B cell (primary cell): ENCODE results near the gene SELENOS. TPM values are rescaled to one million over a fixed set of nuclear protein-coding genes. Genes with fewer than 3 reads are reported as not detected.

Experiments
- ATAC-seq: fragments of 200-7000 bp; cut with Tn5 transposase; one replicate; pipeline ENCODE4 v1.10.0; 2021; ENCODE audit warnings: low read depth, mild to moderate bottlenecking, moderate number of reproducible peaks, moderate library complexity
- CTCF ChIA-PET: fragments of 350-600 bp; sonication (Branson Sonifier 250); formaldehyde crosslinking; loops from one replicate; lab custom pipeline; 2021; ENCODE audit warnings: antibody characterized with exemption, inconsistent platforms; lab: Charles Lee
- POLR2A ChIA-PET: fragments of 350-600 bp; sonication (Branson Sonifier 250); formaldehyde crosslinking; loops from one replicate; lab custom pipeline; 2021; ENCODE audit warnings: antibody characterized with exemption; lab: Charles Lee
- DNase-seq: peaks from one replicate; pipeline ENCODE4 v3.0.0; 2013
- H2AFZ ChIP-seq: 2 replicates; pipeline ENCODE4 v1.6.1; 2012; ENCODE audit warnings: mild to moderate bottlenecking, low read depth, low read length; ENCODE audit not compliant: insufficient read depth, poor library complexity, severe bottlenecking
- H3K27ac ChIP-seq, 2 donors: 1 replicate in 1 of 2; 2 replicates in 1 of 2; pipeline ENCODE4 v1.5.1; 2012 to 2013; ENCODE audit warnings: low read length in 2 of 2, mild to moderate bottlenecking in 2 of 2, moderate library complexity in 1 of 2
- H3K27me3 ChIP-seq, 4 experiments: fragments of 200-600 bp in 1 of 4; sonication (generic) in 1 of 4; replicated peaks in 1 of 4; 1 replicate in 2 of 4; 2 replicates in 2 of 4; pipeline versions ENCODE4 v1.6.1 to v1.7.0; 2013 to 2016; ENCODE audit warnings: low read length in 3 of 4, mild to moderate bottlenecking in 2 of 4, mixed read lengths in 1 of 4, moderate library complexity in 1 of 4; ENCODE audit not compliant: insufficient read depth in 4 of 4, control insufficient read depth in 3 of 4; ENCODE audit errors: control extremely low read depth in 1 of 4
- H3K36me3 ChIP-seq, 2 experiments: replicated peaks in 1 of 2; 1 replicate in 1 of 2; 2 replicates in 1 of 2; pipeline versions ENCODE4 v1.6.1 to v1.7.1; 2013; ENCODE audit warnings: low read length in 1 of 2; ENCODE audit not compliant: insufficient read depth in 2 of 2, control insufficient read depth in 1 of 2; ENCODE audit errors: control extremely low read depth in 1 of 2, extremely low read depth in 1 of 2
- H3K4me1 ChIP-seq, 2 donors: fragments of 200-600 bp in 1 of 2; sonication (generic) in 1 of 2; 1 replicate in 1 of 2; 2 replicates in 1 of 2; pipeline versions ENCODE4 v1.5.1 to v1.6.1; 2013 to 2017; ENCODE audit warnings: low read length in 2 of 2; ENCODE audit not compliant: control insufficient read depth in 2 of 2, insufficient read depth in 2 of 2
- H3K4me2 ChIP-seq: replicated peaks from 2 replicates; pipeline ENCODE3; 2012; ENCODE audit warnings: mild to moderate bottlenecking, low read depth, low read length; ENCODE audit not compliant: poor library complexity, severe bottlenecking
- H3K4me3 ChIP-seq, 5 experiments: fragments of 200-600 bp in 1 of 5; sonication (generic) in 1 of 5; 1 replicate in 3 of 5; 2 replicates in 2 of 5; pipeline versions ENCODE4 v1.5.1 to v1.7.0; 2011 to 2016; ENCODE audit warnings: low read length in 4 of 5, mild to moderate bottlenecking in 4 of 5, low read depth in 2 of 5, control low read depth in 1 of 5, moderate library complexity in 1 of 5; ENCODE audit not compliant: insufficient read depth in 1 of 5; ENCODE audit errors: control extremely low read depth in 1 of 5, extremely low read depth in 1 of 5
- H3K79me2 ChIP-seq: fragments of 200-600 bp; sonication (generic); one replicate; pipeline ENCODE4 v1.6.0; 2016; ENCODE audit warnings: low read length; ENCODE audit not compliant: control insufficient read depth, insufficient read depth
- H3K9ac ChIP-seq: fragments of 200-600 bp; sonication (generic); 2 replicates; pipeline ENCODE4 v1.6.1; 2017; ENCODE audit warnings: mild to moderate bottlenecking, low read length, moderate library complexity
- H3K9me3 ChIP-seq, 3 donors: one replicate each; pipeline versions ENCODE4 v1.6.1 to v1.7.1; 2013; ENCODE audit warnings: low read length in 2 of 3; ENCODE audit not compliant: control insufficient read depth in 2 of 3, insufficient read depth in 1 of 3; ENCODE audit errors: control extremely low read depth in 1 of 3
- H4K20me1 ChIP-seq: 2 replicates; pipeline ENCODE4 v1.6.0; 2012; ENCODE audit warnings: mild to moderate bottlenecking, low read length; ENCODE audit not compliant: insufficient read depth, control insufficient read depth, poor library complexity, severe bottlenecking
- H3K27ac Mint-ChIP-seq: one replicate; pipeline ENCODE4 v1.8.0; 2021; ENCODE audit warnings: mixed read lengths
- H3K27me3 Mint-ChIP-seq: one replicate; pipeline ENCODE4 v1.8.0; 2021; ENCODE audit warnings: mixed read lengths
- H3K4me1 Mint-ChIP-seq: one replicate; pipeline ENCODE4 v1.8.0; 2021; ENCODE audit warnings: mixed read lengths
- H3K4me3 Mint-ChIP-seq: one replicate; pipeline ENCODE4 v1.8.0; 2021; ENCODE audit warnings: mixed read lengths
- H3K9me3 Mint-ChIP-seq: one replicate; pipeline ENCODE4 v1.8.0; 2022; ENCODE audit warnings: mixed read lengths; ENCODE audit not compliant: insufficient read depth
- EZH2 ChIP-seq: IDR thresholded peaks from 2 replicates; pipeline ENCODE4 v1.6.1; 2012; ENCODE audit warnings: borderline replicate concordance, low read depth, mild to moderate bottlenecking, moderate library complexity, low read length; ENCODE audit not compliant: insufficient read depth, poor library complexity, severe bottlenecking
- WGBS: methylation state at CpG from one replicate; pipeline ENCODE4 v1.1.5; 2013; ENCODE audit warnings: missing lambda C conversion rate; ENCODE audit not compliant: insufficient coverage; 5-methylcytosine and 5-hydroxymethylcytosine counted together
- intact Hi-C: fragments of 100-400 bp; cut with micrococcal nuclease; formaldehyde crosslinking; loops from one replicate; pipeline ENCODE4 v1.10.0; 2022
- polyA plus RNA-seq: library from polyadenylated mRNA; depleted of rRNA; stranded (reverse); fragments of >200 nt; gene quantifications from 2 replicates; pipeline ENCODE4 v1.2.3, GENCODE V29; 2012
- total RNA-seq, 2 donors: library from RNA; stranded (reverse); fragments of 120-200 nt in 1 of 2; gene quantifications; 1 replicate in 1 of 2; 2 replicates in 1 of 2; pipeline versions ENCODE4 v1.2.3 to v1.2.4, GENCODE V29; 2013 to 2022
- TF ChIP-seq, protein P1 (sequence below): fragments of 200-600 bp; IDR thresholded peaks from one replicate; pipeline ENCODE4 v1.8.0; 2022; ENCODE audit warnings: antibody characterized with exemption, mild to moderate bottlenecking

SELENOS gene
- total and polyA plus RNA-seq, 2 donors (not counting 1 experiment from before 2014, with no cell fraction given), result 14.2 to 26.8 TPM

DNA sequence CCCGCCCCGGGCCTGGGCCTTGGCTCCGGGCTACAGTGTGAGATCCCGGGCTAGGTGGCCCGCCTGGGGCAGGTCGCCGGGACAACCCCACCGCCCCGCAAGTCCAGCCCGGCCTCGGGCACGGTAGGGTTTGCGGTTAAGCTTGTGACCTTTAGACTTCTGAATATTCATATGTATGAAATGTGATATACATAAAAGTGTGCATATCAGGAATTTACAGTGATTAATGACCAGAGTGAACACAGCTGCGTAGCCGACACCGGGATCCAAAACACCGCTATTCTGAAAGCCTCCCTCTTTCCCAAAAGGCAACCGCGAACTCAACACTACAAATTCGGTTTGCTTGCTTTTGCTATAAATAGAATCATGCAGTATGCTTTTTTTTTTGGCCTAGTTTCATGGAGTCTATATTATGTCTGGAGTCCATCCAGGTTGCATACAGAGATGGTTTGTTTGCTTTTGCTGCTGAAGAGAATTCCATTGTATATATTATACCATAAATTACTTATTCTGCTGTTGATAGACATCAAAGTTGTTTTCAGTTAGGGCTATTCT lies 18.4 kb upstream of the SELENOS start:
- DNase-seq, result no peak
- peaks cover 7 to 12% of the 10 kb centered on the region in 2 experiments for H3K36me3 ChIP-seq
- H3K4me2 ChIP-seq, result peak overlapping the region; percentile 81
- H3K4me1 ChIP-seq, result peaks cover 29 to 30% of the 10 kb centered on the region in 2 donors
- H3K4me3 ChIP-seq, result peak overlapping the region; percentile 70 to 96 (median 93)
- peak overlapping the region; percentile 70 to 91 for H3K27ac ChIP-seq
- no peaks in the 10 kb centered on the region for H3K9me3 Mint-ChIP-seq
- ChIA-PET CTCF (interaction anchor here (1.0 to 13.9 kb wide), 8 partner anchors 9 to 428 kb away, joined by 3 to 159 read pairs (median 7); partner anchors contain the start of genes TARS3 and TM2D3), POLR2A (interaction anchor here (1.3 to 1.7 kb wide), 3 partner anchors 38 to 356 kb away, joined by 3 to 14 read pairs (median 3); partner anchors contain the start of genes CHSY1 and TM2D3)
- H3K9ac ChIP-seq, result peak overlapping the region; percentile 90
- H2AFZ ChIP-seq, result peak overlapping the region; percentile 96
- H3K27ac Mint-ChIP-seq, result peak overlapping the region; percentile 98
- H4K20me1 ChIP-seq, result peaks cover 40% of the 10 kb centered on the region
- peaks cover 45% of the 10 kb centered on the region for H3K79me2 ChIP-seq
- H3K4me3 Mint-ChIP-seq, result peak overlapping the region; percentile 96
- ATAC-seq, result no peak
- H3K27me3 Mint-ChIP-seq, result no peaks in the 10 kb centered on the region
- no peaks in the 10 kb centered on the region for H3K27me3 ChIP-seq
- peaks cover 39% of the 10 kb centered on the region for H3K4me1 Mint-ChIP-seq
- 0% methylated on average over 9 of the region's 20 CpGs for WGBS
- H3K9me3 ChIP-seq, result peaks cover 0 to 4% (median 0%) of the 10 kb centered on the region in 3 donors
- TF ChIP-seq, protein P1, sequence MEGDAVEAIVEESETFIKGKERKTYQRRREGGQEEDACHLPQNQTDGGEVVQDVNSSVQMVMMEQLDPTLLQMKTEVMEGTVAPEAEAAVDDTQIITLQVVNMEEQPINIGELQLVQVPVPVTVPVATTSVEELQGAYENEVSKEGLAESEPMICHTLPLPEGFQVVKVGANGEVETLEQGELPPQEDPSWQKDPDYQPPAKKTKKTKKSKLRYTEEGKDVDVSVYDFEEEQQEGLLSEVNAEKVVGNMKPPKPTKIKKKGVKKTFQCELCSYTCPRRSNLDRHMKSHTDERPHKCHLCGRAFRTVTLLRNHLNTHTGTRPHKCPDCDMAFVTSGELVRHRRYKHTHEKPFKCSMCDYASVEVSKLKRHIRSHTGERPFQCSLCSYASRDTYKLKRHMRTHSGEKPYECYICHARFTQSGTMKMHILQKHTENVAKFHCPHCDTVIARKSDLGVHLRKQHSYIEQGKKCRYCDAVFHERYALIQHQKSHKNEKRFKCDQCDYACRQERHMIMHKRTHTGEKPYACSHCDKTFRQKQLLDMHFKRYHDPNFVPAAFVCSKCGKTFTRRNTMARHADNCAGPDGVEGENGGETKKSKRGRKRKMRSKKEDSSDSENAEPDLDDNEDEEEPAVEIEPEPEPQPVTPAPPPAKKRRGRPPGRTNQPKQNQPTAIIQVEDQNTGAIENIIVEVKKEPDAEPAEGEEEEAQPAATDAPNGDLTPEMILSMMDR, result no peak
- no peak for TF ChIP-seq EZH2
- intact Hi-C loops, result loop anchor here (1.0 to 2.0 kb wide), 3 partner anchors 39 to 429 kb away; partner anchors contain the start of genes TARS3 and TM2D3
